ACC112 (cell line): ENCODE data around the gene IL1RAPL1.

Experiments
- H2AFZ ChIP-seq: fragments of 200-600 bp; sonication (generic); one replicate; pipeline ENCODE4 v1.6.0; 2017; ENCODE audit warnings: antibody characterized with exemption, low read length; ENCODE audit not compliant: unreplicated experiment
- H3K27ac ChIP-seq: fragments of 200-600 bp; sonication (generic); 2 replicates; pipeline ENCODE4 v1.5.1; 2014; ENCODE audit warnings: low read depth, mild to moderate bottlenecking, antibody characterized with exemption, low read length, moderate library complexity
- H3K27me3 ChIP-seq: fragments of 200-600 bp; sonication (generic); 2 replicates; pipeline ENCODE4 v1.6.1; 2014; ENCODE audit warnings: mild to moderate bottlenecking, antibody characterized with exemption, low read length, moderate library complexity, mixed read lengths; ENCODE audit not compliant: insufficient read depth
- H3K36me3 ChIP-seq: fragments of 200-600 bp; sonication (generic); 2 replicates; pipeline ENCODE4 v1.6.1; 2016; ENCODE audit warnings: mild to moderate bottlenecking, antibody characterized with exemption, low read length, moderate library complexity, mixed read lengths; ENCODE audit not compliant: insufficient read depth
- H3K4me1 ChIP-seq: fragments of 200-600 bp; sonication (generic); one replicate; pipeline ENCODE4 v1.6.1; 2016; ENCODE audit warnings: low read length, mixed read lengths; ENCODE audit not compliant: insufficient read depth, unreplicated experiment, control insufficient read depth
- H3K4me3 ChIP-seq: fragments of 200-600 bp; sonication (generic); 2 replicates; pipeline ENCODE4 v1.5.1; 2014; ENCODE audit warnings: mild to moderate bottlenecking, low read depth, low read length
- H3K79me2 ChIP-seq: fragments of 200-600 bp; sonication (generic); one replicate; pipeline ENCODE4 v1.6.0; 2016; ENCODE audit warnings: low read length; ENCODE audit not compliant: control insufficient read depth, unreplicated experiment, insufficient read depth

Gene IL1RAPL1

GRCh38 chrX:29487714-29488113 is 900.5 kb downstream of the IL1RAPL1 start:
- H3K27ac ChIP-seq, result no peak overlapping the region
- H3K4me3 ChIP-seq, result no peak overlapping the region
- H3K27me3 ChIP-seq, result no peaks in the 10 kb centered on the region
- H3K79me2 ChIP-seq, result no peaks in the 10 kb centered on the region
- no peak overlapping the region for H2AFZ ChIP-seq
- H3K36me3 ChIP-seq, result no peaks in the 10 kb centered on the region
- no peaks in the 10 kb centered on the region for H3K4me1 ChIP-seq

- Histone ChIP-seq H3K4me1 (no peaks in the 10 kb centered on the region), H3K4me3 (no peak overlapping the region), H3K79me2 (no peaks in the 10 kb centered on the region), H3K27me3 (no peaks in the 10 kb centered on the region), H3K36me3 (no peaks in the 10 kb centered on the region), H3K27ac (no peak overlapping the region), H2AFZ (no peak overlapping the region)
These were observed 901.7 kb downstream of the IL1RAPL1 start for GRCh38 chrX:29488919-29489318.

GRCh38 chrX:29490606-29491005 is 903.4 kb downstream of the IL1RAPL1 start:
- no peak overlapping the region for H3K27ac ChIP-seq
- no peaks in the 10 kb centered on the region for H3K79me2 ChIP-seq
- H3K27me3 ChIP-seq, result no peaks in the 10 kb centered on the region
- H3K4me1 ChIP-seq, result no peaks in the 10 kb centered on the region
- no peak overlapping the region for H2AFZ ChIP-seq
- H3K4me3 ChIP-seq, result no peak overlapping the region
- no peaks in the 10 kb centered on the region for H3K36me3 ChIP-seq

GRCh38 chrX:29491659-29492058 is 904.4 kb downstream of the IL1RAPL1 start:
- H3K27ac ChIP-seq, result no peak overlapping the region
- H3K4me3 ChIP-seq, result no peak overlapping the region
- no peaks in the 10 kb centered on the region for H3K79me2 ChIP-seq
- H2AFZ ChIP-seq, result no peak overlapping the region
- H3K4me1 ChIP-seq, result no peaks in the 10 kb centered on the region
- H3K27me3 ChIP-seq, result no peaks in the 10 kb centered on the region
- H3K36me3 ChIP-seq, result no peaks in the 10 kb centered on the region

- H3K4me3 ChIP-seq, result no peak overlapping the region
These were observed 909.5 kb downstream of the IL1RAPL1 start for GRCh38 chrX:29496636-29497180.

GRCh38 chrX:29506729-29507128 is 919.5 kb downstream of the IL1RAPL1 start:
- Histone ChIP-seq H3K4me3 (no peak overlapping the region), H3K79me2 (no peaks in the 10 kb centered on the region), H3K36me3 (no peaks in the 10 kb centered on the region), H3K4me1 (no peaks in the 10 kb centered on the region), H3K27me3 (no peaks in the 10 kb centered on the region), H2AFZ (no peak overlapping the region), H3K27ac (no peak overlapping the region)

More at GRCh38 chrX:29496636-29497180, 909.5 kb downstream of the IL1RAPL1 start:
- no peak overlapping the region for H3K27ac ChIP-seq
- H2AFZ ChIP-seq, result no peak overlapping the region
- H3K79me2 ChIP-seq, result no peaks in the 10 kb centered on the region
- no peaks in the 10 kb centered on the region for H3K4me1 ChIP-seq
- H3K27me3 ChIP-seq, result no peaks in the 10 kb centered on the region
- H3K36me3 ChIP-seq, result no peaks in the 10 kb centered on the region

- no peak overlapping the region for H3K4me3 ChIP-seq
- H3K4me1 ChIP-seq, result no peaks in the 10 kb centered on the region
- H3K36me3 ChIP-seq, result no peaks in the 10 kb centered on the region
- H2AFZ ChIP-seq, result no peak overlapping the region
- H3K27me3 ChIP-seq, result no peaks in the 10 kb centered on the region
- no peaks in the 10 kb centered on the region for H3K79me2 ChIP-seq
- no peak overlapping the region for H3K27ac ChIP-seq
These were observed 930.9 kb downstream of the IL1RAPL1 start for GRCh38 chrX:29518100-29518499.

- Histone ChIP-seq H3K4me1 (no peaks in the 10 kb centered on the region), H3K27me3 (no peaks in the 10 kb centered on the region), H3K27ac (no peak overlapping the region), H3K4me3 (no peak overlapping the region), H3K36me3 (no peaks in the 10 kb centered on the region), H3K79me2 (no peaks in the 10 kb centered on the region), H2AFZ (peak overlapping the region; percentile 25)
These were observed 941.0 kb downstream of the IL1RAPL1 start for GRCh38 chrX:29528281-29528680.

- Histone ChIP-seq H3K4me1 (peaks cover 3% of the 10 kb centered on the region), H3K4me3 (no peak overlapping the region), H3K36me3 (no peaks in the 10 kb centered on the region), H3K27me3 (no peaks in the 10 kb centered on the region), H3K27ac (no peak overlapping the region), H2AFZ (no peak overlapping the region), H3K79me2 (no peaks in the 10 kb centered on the region)
These were observed 943.3 kb downstream of the IL1RAPL1 start for GRCh38 chrX:29530501-29530900.

GRCh38 chrX:29531336-29531735 is 944.1 kb downstream of the IL1RAPL1 start:
- no peak overlapping the region for H3K27ac ChIP-seq
- no peaks in the 10 kb centered on the region for H3K36me3 ChIP-seq
- H3K4me1 ChIP-seq, result peaks cover 3% of the 10 kb centered on the region
- H2AFZ ChIP-seq, result no peak overlapping the region
- no peaks in the 10 kb centered on the region for H3K27me3 ChIP-seq
- no peaks in the 10 kb centered on the region for H3K79me2 ChIP-seq
- no peak overlapping the region for H3K4me3 ChIP-seq

- H3K4me1 ChIP-seq, result peaks cover 3% of the 10 kb centered on the region
- peak overlapping the region; percentile 39; the same call in 1 of the 2 replicates for H3K27ac ChIP-seq
- H3K27me3 ChIP-seq, result no peaks in the 10 kb centered on the region
- no peaks in the 10 kb centered on the region for H3K79me2 ChIP-seq
- peak overlapping the region; percentile 16; the same call in 1 of the 2 replicates for H3K4me3 ChIP-seq
- H3K36me3 ChIP-seq, result no peaks in the 10 kb centered on the region
- H2AFZ ChIP-seq, result peak overlapping the region; percentile 85
These were observed 948.2 kb downstream of the IL1RAPL1 start for GRCh38 chrX:29535212-29536162.
